HG03039 (cell line): ENCODE results near the gene PLEKHG2.

Experiments used
- ATAC-seq: cut with Tn5 transposase; IDR thresholded peaks from one replicate; pipeline ENCODE4 v1.9.1; 2021; ENCODE audit warnings: mild to moderate bottlenecking, moderate library complexity; ENCODE audit not compliant: unreplicated experiment

The PLEKHG2 gene

GRCh38 chr19:39382991-39383828, 29.3 kb upstream of the PLEKHG2 start:
- no peak for ATAC-seq

DNA sequence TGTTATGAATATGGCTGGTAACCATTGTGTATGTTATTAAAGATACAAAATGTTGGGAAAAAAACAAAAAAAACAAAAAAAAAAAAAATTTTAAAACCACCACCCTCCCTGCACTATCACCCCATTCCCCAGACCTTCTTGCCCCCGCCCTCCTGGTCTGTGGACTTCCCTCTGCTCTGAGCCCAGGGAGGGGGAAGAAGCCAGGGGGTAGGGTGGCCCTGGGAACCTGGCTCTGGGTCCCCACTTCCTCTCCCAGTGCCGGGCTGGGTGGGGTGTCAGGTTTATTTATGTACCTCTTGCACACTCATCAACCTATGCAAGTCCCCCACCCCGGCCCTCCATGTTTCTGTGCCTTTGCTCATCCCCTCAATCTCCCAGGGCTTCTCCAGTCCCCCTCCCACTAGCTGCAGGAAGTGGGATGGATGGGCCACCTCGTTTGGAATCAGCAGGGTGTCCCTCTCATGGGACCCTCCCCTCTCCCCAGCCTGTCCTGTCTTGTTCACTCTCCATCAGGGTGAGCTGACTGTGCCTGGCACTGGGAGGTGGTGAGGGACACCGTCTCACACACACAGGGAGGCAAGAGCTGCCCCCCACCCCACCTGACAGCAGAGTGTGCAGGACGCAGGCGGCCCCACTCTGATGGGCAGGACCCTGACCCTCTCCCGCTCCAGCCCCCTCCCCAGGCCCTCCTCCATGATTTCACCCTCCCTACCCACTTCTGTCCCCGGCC, 27.5 kb upstream of the PLEKHG2 start:
- no peak for ATAC-seq

DNA sequence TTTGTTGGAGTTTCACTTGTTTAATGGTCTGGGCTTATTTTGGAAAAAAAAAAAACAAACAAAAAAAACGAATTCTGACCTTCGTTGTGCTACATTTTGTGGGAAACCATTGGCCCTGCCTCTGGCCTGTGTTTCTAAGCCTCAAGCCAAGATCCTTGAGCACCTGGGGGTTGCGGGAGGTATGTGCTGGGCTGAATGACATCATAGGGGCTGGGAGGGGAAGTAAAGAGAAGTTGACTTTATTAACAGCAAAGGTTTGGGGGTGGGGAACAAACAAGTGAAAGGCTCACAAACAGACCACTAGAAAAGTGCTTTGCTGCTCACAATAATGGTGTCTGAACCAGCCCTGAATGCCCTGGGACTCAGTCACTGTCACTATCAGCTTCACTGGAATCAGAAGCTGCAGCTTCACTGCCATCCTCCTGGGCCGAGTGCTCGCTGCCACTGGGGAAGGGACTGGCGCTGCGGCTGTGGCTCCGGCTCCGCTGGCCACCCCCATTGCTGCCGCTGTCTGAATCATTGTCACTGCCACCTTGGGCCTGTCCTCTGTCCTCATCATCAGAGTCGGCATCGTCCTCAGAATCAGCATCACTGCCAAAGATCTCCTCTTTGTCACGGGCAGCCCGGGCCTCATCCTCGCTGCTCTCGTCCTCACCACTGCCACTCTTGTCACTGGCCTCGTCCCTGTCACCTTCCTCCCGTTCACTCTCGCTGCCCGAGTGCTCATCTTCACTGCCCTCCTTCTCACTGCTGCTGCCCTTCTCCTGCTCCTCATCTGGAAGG, 26.6 kb upstream of the PLEKHG2 start:
- ATAC-seq = no peak

GRCh38 chr19:39386557-39386956, 25.9 kb upstream of the PLEKHG2 start:
- ATAC-seq = no peak

DNA sequence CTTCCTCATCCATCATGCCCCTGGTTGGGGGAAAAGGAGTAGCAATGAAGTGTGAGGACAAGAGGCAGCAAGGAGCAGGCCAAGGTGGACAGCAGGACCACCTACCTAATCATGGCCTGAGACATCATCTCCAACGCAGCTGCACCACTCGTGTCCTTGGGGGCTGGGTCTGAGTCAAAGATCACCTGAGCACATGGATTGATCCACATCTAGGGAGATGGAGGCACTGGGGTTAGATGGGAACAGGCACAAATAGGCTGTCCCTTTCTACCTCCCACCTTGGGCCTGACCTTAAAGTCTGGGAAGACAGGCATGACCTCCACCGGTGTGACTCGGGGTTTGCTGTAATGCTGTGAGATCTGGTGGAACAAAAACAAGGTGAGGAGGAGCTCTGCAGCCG, 23.8 kb upstream of the PLEKHG2 start:
- no peak for ATAC-seq

GRCh38 chr19:39389631-39390414, 22.6 kb upstream of the PLEKHG2 start:
- ATAC-seq = no peak

GRCh38 chr19:39390451-39390750, 22.1 kb upstream of the PLEKHG2 start:
- no peak for ATAC-seq

GRCh38 chr19:39390751-39391437, 21.6 kb upstream of the PLEKHG2 start, which contains the start of the genes MED29 and PAF1:
TSS of gene MED29 (plus strand) at chr19:39391378. CDS start at chr19:39391423, 45 bp downstream.
TSS of gene PAF1 (minus strand) at chr19:39391106. CDS start at chr19:39390864, 242 bp downstream.
- peak; percentile 88 for ATAC-seq

GRCh38 chr19:39397360-39398296, 14.8 kb upstream of the PLEKHG2 start:
- ATAC-seq = no peak

GRCh38 chr19:39398297-39398864, 14.1 kb upstream of the PLEKHG2 start:
- no peak for ATAC-seq

DNA sequence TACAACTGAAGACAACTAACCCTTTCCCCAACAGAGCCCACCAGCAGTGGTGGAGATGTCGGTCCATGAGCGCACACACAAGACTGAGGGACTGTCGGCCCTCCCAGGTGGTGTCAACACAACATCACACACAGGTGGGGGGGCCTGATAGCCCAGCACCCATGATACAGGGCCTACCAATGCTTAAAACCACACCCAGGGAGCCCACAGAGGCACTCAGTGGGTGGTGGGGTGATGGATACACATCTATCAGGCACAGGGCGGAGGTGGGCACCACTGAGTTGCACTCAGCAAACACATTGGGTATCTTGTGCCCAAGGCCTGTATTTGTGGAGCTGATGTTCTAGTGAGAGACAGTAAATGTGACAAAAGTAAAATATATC, 12.8 kb upstream of the PLEKHG2 start:
- no peak for ATAC-seq

GRCh38 chr19:39400061-39400460, 12.4 kb upstream of the PLEKHG2 start:
- ATAC-seq = no peak

DNA sequence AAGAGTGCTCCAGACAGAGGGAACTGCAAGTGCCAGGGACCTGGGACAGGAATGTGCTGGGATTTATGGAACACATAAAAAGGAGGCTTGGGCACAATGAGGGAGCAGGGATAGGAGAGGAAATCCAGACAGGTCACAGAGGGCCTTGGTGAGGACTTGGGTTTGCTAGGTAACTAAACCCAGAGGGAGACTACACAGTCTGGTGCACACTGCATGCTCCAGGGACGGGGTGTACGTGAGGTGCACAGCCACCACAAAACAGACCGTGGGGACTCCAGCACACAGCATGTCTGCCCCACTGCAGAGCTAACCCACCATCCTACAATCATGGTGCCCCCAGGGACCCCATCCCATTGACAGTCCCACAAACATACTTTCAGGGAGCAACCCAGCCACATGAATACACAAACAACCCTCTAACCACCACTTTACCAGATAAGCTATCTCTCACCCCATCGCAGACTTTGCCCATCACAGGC, 11.4 kb upstream of the PLEKHG2 start:
- ATAC-seq = no peak

DNA sequence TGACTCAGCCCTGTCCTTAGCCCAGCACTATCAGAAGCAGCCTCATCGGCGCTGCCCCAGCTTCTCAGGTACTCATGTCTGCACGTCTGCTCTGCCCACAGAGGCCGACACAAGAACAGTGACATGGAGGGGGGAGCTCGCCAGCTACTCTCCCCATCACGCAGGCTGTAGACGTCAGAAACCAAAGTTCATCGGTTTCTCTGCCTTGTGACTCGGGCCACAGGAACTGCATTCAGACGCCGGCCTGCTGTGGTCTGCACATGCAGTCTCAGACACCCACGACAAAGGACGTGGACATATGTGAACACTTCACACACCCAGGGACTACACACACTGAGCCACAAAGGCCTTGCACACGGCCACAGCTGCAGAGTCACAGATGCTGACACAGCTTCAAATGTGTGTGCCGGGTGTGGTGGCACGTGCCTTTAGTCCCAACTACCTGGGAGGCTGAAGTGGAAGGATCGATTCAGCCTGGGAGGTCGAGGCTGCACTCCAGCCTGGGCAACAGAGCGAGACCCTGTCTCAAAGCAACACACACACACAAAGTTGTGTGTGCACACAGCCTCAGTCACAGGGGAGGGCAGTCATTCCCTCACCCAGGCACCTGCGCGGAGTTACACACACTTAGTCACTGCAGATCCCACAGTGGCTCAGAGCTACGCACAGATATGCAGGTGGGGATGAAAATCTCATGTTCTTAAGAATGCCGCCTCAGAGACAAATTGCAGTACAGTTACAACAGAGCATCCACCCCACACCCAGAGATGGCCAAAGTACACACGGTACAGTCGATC, 10.7 kb upstream of the PLEKHG2 start:
- peak; percentile 1 for ATAC-seq

DNA sequence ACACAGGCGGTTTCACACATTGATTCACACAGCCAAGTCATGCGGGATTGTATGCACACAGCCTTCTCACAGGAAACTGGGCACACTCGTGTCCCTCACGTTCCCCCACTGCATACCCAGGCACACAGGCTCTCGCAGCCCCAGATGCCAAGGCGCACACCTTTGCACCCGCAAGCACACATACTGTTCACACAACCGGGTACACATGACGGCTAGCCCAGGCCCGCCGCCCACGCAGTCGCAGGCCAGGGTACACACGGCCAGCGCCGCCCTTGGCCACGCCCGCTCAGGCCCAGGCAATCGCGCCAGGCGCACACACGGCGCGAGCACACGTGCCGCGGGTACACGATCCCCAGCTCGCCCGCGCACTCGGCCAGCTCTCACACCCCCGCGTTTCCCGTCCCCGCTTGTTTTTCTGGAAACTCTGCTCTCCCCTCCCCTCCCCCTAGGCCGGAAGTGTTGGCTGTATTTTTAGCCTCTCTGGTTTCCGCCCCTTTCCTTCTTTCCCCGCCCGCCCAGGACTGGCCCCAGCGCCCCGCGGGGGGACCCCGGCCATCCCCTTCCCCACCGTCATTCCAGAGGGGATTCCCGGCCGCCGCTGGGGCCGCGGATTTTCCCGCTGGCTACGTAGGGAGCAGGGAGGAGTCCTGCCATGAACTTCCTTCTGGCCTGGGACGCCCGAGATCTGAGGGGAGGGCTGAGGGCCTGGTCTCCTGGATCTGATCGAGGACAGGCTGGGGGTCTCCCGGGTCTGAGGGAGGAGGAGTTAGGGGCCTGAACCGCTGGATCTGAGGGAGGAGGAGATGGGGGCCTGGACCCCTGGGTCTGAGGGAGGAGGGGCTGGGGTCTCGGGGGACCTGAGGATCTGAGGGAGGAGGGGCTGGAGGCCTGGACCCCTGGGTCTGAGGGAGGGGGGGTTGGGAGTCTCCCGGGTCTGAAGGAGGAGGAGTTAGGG, 9.8 kb upstream of the PLEKHG2 start:
- peak; percentile 26 for ATAC-seq
